HG02943 (cell line): ENCODE measurements around the gene TEX44.

Experiments
- ATAC-seq: cut with Tn5 transposase; IDR thresholded peaks from one replicate; pipeline ENCODE4 v1.9.1; 2021; ENCODE audit warnings: mild to moderate bottlenecking, low read depth, moderate library complexity; ENCODE audit not compliant: unreplicated experiment

The TEX44 gene

GRCh38 chr2:231604101-231604684 is 11.5 kb downstream of the TEX44 start:
- ATAC-seq, result peak; percentile 38

GRCh38 chr2:231604685-231605606 is 12.3 kb downstream of the TEX44 start:
- ATAC-seq, result peak; percentile 70

GRCh38 chr2:231605607-231606091 is 13.0 kb downstream of the TEX44 start:
- ATAC-seq, result no peak

- ATAC-seq, result no peak
These were observed 14.3 kb downstream of the TEX44 start for GRCh38 chr2:231606941-231607340.

- no peak for ATAC-seq
These were observed 18.8 kb downstream of the TEX44 start for GRCh38 chr2:231611273-231612108.

- ATAC-seq, result no peak
These were observed 19.4 kb downstream of the TEX44 start for GRCh38 chr2:231612109-231612455.

GRCh38 chr2:231612456-231613330 is 20.0 kb downstream of the TEX44 start:
- no peak for ATAC-seq

GRCh38 chr2:231613331-231613662 is 20.6 kb downstream of the TEX44 start:
- ATAC-seq, result no peak

- ATAC-seq, result peak; percentile 73
These were observed 21.2 kb downstream of the TEX44 start for GRCh38 chr2:231613663-231614558.

GRCh38 chr2:231614559-231615057 is 21.9 kb downstream of the TEX44 start:
- ATAC-seq, result no peak

GRCh38 chr2:231615058-231615671 is 22.5 kb downstream of the TEX44 start:
- no peak for ATAC-seq

GRCh38 chr2:231616296-231616695 is 23.6 kb downstream of the TEX44 start:
- no peak for ATAC-seq

GRCh38 chr2:231617059-231617926 is 24.6 kb downstream of the TEX44 start:
- no peak for ATAC-seq

GRCh38 chr2:231621051-231621879 is 28.6 kb downstream of the TEX44 start:
- no peak for ATAC-seq

GRCh38 chr2:231622963-231623362 is 30.3 kb downstream of the TEX44 start:
- ATAC-seq, result no peak

GRCh38 chr2:231626449-231626848 is 33.8 kb downstream of the TEX44 start:
- ATAC-seq, result no peak
